ENCODE data around the gene CMTM3.

- no peak for TF ChIP-seq CTCF (optimal IDR thresholded peaks at IDR 0.05 in 1 of 3, IDR thresholded peaks at IDR 0.05 in 1 of 3, conservative IDR thresholded peaks at IDR 0.05 in 1 of 3; ENCODE audit: extremely low read depth in 1 of 3, insufficient read depth in 2 of 3, low read length in 3 of 3)
- peak; percentile 52 for TF ChIP-seq EZH2 (IDR thresholded peaks at IDR 0.05; ENCODE audit: low read length)
Measured at GRCh38 chr16:66578651-66579531, 25.6 kb upstream of the CMTM3 start, which contains the start of gene CMTM2.
